Measurements from ENCODE around the gene GALNT8. TPM values are rescaled to one million over a fixed set of nuclear protein-coding genes. Genes with fewer than 3 reads are reported as not detected.

The GALNT8 gene
- total and polyA plus RNA-seq, 10 of the 15 experiments (the other 5 are each of a cell fraction or from before 2014, with no cell fraction given): 0.14 to 0.81 (median 0.31) TPM; not detected in 1

GRCh38 chr12:4817880-4818279, 97.7 kb downstream of the GALNT8 start (continued):
- no peak for TF ChIP-seq BRCA1 (IDR thresholded peaks at IDR 0.05; ENCODE audit: low read depth, low read length)
- TF ChIP-seq RB1 (IDR thresholded peaks at IDR 0.05; ENCODE audit: borderline replicate concordance): no peak
- TF ChIP-seq SUZ12 (IDR thresholded peaks at IDR 0.05; ENCODE audit: unreplicated experiment): no peak
- TF ChIP-seq SRF (IDR thresholded peaks at IDR 0.05; ENCODE audit: low read depth in 2 of 2, low read length in 2 of 2): no peak
- no peak for TF ChIP-seq CUX1 (IDR thresholded peaks at IDR 0.05; ENCODE audit: insufficient replicate concordance, low read depth, low read length)
- TF ChIP-seq, protein P1, sequence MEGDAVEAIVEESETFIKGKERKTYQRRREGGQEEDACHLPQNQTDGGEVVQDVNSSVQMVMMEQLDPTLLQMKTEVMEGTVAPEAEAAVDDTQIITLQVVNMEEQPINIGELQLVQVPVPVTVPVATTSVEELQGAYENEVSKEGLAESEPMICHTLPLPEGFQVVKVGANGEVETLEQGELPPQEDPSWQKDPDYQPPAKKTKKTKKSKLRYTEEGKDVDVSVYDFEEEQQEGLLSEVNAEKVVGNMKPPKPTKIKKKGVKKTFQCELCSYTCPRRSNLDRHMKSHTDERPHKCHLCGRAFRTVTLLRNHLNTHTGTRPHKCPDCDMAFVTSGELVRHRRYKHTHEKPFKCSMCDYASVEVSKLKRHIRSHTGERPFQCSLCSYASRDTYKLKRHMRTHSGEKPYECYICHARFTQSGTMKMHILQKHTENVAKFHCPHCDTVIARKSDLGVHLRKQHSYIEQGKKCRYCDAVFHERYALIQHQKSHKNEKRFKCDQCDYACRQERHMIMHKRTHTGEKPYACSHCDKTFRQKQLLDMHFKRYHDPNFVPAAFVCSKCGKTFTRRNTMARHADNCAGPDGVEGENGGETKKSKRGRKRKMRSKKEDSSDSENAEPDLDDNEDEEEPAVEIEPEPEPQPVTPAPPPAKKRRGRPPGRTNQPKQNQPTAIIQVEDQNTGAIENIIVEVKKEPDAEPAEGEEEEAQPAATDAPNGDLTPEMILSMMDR (IDR thresholded peaks at IDR 0.05 in 2 of 3, conservative IDR thresholded peaks at IDR 0.05 in 1 of 3; ENCODE audit: control insufficient read depth in 2 of 3, extremely low read depth in 1 of 3, insufficient read depth in 1 of 3, low read depth in 3 of 3, low read length in 3 of 3): no peak
- TF ChIP-seq TCF12 (IDR thresholded peaks at IDR 0.05; ENCODE audit: low read depth, low read length): no peak
- TF ChIP-seq, protein P2, sequence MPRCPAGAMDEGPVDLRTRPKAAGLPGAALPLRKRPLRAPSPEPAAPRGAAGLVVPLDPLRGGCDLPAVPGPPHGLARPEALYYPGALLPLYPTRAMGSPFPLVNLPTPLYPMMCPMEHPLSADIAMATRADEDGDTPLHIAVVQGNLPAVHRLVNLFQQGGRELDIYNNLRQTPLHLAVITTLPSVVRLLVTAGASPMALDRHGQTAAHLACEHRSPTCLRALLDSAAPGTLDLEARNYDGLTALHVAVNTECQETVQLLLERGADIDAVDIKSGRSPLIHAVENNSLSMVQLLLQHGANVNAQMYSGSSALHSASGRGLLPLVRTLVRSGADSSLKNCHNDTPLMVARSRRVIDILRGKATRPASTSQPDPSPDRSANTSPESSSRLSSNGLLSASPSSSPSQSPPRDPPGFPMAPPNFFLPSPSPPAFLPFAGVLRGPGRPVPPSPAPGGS (IDR thresholded peaks at IDR 0.05; ENCODE audit: borderline replicate concordance, insufficient read depth, low read depth, low read length, poor library complexity, severe bottlenecking): no peak
